Activated CD4-positive, alpha-beta T cell treated with anti-CD3 and anti-CD28 coated beads for 48 hours (primary cell): Measurements from ENCODE around the gene ZNF594.
"Not testable (repeated sequence)": the region's sequence is repeated elsewhere in the genome, so short reads cannot be mapped to it uniquely, and the experiment has no call there.

Experiments
- DNase-seq: peaks from one replicate; pipeline ENCODE4 v3.0.0-alpha.2; 2020

The ZNF594 gene

DNA sequence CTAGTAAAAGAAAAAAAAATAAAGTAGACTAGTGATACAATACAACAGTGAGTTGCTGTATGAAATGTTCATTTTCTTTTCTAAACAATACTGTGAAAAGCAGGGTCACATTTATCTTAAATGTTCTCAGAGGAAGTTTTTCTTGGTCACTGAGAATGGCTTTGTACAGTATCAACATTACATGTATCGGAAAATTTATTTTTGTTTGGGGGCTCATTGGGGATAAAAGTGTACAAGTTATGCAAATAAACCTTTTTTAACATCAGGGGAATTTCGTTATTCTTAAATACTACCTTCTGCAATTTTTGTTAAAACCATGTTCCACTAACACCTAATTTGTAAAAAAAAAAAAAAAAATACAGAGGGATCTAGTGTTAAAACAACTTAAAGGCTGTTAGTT lies 8.7 kb upstream of the ZNF594 start:
- no peak for DNase-seq

DNA sequence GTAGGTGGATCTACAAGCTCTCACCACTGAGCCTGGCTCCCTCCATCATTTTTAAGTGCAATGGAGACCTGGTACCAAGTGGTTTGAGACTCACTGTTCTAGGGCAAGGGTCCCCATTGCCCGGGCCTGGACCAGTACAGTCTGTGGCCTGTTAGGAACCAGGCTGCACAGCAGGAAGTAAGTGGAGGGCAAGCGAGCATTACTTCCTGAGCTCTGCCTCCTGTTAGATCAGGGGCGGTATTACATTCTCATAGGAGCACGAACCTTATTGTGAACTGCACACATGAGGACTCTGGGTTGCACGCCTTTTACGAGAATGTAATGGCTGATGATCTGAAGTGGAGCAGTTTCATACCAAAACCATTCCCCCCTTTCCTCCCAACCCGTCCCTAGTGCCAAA lies 6.8 kb upstream of the ZNF594 start:
- no peak for DNase-seq

DNA sequence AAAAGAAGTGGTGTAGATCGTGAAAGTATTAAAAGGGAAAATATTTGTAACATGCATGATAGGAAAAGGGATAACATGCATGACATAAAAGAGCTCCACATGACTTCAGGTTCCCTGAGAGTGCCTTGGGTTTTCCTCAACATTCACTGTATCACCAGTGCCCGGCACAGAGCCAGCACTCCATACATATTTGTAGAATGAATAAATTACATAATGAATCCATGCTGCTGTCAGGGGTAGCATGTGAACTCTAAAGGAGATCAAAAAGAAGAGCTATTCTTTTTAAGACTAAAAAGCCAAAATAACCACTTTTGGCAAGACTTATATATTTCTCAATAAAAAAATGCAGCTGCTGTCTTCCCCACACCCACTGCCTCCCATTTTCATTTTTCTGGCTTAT lies 2.7 kb upstream of the ZNF594 start:
- no peak for DNase-seq

DNA sequence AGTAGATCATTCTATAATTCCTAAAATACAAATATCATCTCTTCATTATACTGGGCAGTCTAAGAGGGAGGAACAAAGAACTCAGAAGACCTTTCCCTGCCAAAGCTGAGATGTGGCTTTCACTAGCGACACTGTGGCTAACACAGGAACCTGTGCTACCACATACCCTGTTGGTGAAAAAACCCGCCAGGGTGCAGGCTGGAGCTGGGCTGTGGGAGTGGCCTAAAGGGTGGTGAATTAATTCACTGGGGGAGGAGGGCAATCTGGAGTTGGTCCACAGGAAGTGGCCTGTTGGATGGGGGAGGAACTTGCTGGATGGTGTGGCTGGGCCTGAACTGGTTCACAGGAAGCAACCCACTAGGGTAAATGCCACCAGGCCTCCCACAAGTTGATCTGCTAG lies 7.4 kb downstream of the ZNF594 start:
- DNase-seq, result no peak

DNA sequence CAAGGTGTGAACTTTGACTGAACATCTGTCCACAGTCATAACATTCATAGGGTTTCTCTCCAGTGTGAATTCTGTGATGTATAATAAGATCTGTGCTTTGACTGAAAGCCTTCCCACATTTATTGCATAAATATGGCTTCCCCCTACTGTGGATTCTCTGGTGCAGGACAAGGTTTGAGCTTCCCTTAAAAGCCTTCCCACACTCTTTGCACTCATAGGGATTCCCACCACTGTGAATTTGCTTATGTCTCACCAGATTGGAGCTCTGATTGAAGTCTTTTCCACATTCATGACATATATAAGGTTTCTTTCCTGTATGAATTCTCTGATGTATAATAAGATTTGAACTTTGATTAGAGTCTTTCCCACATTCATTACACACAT lies 8.3 kb downstream of the ZNF594 start:
- DNase-seq, result no peak

DNA sequence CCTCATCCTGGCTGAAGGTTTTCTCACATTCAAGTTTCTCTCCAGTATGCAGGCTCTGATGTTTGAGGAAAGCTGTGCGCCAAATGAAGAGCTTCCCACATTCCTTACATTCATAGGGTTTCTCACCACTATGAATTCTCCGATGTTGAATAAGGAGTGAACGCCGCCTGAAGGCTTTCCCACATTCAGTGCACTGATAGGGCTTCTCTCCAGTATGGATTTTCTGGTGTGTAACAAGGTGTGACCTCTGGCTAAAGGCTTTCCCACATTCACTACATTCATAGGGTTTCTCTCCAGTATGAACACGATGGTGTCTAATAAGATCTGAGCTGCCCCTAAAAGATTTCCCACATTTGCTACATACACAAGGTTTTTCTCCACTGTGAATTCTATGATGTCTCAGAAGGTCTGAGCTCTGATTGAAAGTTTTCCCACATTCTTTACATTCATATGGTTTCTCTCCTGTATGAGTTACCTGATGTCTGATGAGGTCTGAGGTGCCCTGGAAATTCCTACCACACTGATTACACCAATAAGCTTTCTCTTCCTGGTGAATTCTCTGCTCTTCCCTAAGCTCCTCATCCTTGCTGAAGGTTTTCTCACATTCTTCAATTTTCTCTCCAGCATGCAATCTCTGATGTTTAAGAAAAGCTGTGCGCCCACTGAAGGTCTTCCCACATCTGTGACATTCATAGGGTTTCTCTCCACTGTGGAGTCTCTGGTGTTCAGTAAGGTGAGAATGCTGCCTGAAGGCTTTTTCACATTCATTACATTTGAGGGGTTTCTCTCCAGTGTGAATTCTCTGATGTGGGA lies 8.9 kb downstream of the ZNF594 start:
- DNase-seq, result no peak

DNA sequence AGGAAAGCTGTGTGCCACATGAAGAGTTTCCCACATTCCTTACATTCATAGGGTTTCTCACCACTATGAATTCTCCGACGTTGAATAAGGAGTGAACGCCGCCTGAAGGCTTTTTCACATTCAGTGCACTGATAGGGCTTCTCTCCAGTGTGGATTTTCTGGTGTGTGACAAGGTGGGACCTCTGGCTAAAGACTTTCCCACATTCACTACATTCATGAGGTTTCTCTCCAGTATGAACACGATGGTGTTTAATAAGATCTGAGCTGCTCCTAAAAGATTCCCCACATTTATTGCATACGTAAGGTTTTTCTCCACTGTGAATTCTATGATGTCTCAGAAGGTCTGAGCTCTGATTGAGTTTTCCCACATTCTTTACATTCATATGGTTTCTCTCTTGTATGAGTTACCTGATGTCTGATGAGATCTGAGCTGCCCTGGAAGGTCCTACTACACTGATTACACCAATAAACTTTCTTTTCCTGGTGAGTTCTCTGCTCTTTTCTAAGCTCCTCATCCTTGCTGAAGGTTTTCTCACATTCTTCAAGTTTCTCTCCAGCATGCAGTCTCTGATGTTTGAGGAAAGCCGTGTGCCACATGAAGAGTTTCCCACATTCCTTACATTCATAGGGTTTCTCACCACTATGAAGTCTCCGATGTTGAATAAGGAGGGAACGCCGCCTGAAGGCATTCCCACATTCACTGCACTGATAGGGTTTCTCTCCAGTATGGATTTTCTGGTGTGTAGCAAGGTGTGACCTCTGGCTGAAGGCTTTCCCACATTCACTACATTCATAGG lies 10.0 kb downstream of the ZNF594 start:
- no peak for DNase-seq

DNA sequence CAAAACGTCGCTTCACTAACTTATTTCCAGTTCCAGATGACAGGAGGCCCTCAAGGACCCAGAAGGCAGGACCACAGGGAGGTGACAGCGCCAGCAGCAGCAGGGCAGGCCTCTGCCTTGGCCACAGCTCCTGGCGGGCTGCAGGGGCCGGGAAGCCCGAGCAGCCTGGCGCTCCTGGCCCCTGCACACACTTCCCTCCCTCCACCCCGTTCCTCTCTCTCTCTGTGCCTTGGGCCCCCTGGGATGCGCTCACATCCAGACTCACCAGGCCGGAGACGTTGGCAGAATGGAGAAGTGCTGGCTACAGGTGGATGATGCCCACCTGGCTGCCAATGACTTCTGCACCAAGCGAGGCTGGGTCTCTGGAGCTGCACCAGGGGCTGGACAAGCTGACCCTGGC lies 12.7 kb downstream of the ZNF594 start:
- no peak for DNase-seq

DNA sequence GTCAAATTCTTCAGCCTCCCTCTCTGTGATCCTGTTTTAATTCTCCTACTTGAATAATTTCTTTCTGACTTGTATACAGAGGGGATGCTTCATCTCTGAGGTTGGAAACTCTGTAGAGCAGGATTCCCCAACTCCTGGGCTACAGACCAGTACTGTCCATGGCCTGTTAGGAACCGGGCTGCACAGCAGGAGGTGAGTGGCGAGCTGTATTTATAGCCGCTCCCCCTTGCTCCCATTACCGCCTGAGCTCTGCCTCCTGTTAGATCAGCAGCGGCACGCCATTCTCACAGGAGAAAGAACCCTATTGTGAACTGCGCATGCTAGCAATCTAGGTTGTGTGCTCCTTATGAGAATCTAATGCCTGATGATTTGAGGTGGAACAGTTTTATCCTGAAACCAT lies 16.6 kb downstream of the ZNF594 start:
- DNase-seq, result not testable (repeated sequence)

DNA sequence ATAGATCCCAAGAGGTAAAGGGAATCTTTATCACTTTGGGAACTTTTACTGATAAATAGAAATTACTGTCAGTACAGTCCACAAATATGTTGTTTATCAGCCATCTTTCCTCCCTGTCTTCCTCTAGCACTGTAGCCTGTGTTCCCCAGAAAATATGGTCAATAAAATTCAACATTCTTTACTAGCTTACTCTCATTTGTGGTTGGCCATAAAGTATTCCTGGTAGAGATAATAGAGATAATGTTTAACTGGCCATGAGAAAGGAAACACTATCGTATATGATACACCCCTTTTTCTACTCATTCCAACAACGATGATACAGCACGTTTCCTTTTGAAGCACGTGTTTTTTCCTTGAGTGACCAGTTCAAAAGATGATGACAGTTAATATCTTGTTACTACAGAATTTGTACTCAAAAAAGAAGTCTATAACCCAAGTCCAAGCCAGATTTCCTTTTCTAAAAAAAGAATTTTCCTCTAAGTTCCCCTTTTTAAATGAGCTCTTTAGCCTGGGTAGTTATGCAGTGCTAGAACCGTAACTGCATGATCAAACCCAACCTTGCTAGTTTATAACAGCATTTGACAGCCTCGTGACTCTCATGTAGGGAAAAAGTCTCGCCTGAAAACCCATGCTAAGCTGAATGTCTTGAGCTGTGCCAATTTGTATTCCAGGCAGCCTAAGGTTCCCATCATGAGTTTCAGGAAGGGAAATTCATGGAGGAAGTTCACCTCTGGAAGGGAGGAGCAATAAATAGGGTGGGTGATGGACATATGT lies 25.7 kb downstream of the ZNF594 start:
- not testable (repeated sequence) for DNase-seq

DNA sequence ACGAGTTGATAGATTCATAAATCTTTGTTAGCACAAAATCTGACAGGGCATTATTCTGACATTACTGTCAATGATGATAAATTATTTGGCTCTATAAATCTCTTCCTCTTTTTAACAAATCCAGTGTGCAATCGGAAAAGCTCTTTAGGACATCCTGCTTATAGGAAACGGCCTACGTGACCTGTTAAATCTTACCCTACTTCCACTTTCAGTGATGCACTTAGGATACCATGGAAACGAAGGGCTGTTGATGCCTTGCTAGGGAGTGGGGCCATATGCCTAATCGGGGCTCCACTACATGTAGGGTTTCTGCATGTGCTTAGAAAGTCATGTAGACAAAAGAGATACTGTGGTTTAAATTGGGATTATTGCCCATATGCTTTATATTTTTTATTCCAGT lies 27.2 kb downstream of the ZNF594 start:
- no peak for DNase-seq

DNA sequence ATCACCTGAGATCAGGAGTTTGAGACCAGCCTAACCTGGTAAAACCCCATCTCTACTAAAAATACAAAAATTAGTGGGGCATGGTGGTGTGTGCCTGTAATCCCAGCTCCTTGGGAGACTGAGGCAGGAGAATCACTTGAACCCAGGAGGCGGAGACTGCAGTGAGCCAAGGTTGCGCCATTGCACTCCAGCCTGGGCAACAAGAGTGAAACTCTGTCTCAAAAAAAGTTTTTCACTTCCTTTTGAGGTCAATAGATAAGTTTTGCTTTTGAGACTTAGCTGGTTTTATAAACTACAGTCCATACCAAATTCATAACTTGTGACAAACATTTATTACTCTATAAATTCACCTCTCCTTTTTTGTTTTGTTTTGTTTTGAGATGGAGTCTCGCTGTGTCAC lies 29.9 kb downstream of the ZNF594 start:
- not testable (repeated sequence) for DNase-seq

DNA sequence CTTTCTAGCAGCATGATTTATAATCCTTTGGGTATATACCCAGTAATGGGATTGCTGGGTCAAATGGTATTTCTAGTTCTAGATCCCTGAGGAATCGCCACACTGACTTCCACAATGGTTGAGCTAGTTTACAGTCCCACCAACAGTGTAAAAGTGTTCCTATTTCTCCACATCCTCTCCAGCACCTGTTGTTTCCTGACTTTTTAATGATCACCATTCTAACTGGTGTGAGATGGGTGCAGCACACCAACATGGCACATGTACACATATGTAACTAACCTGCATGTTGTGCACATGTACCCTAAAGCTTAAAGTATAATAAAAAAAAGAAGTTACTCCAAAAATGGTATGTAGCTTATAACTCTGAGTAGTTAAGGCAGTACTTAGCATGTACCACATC lies 31.0 kb downstream of the ZNF594 start:
- not testable (repeated sequence) for DNase-seq

DNA sequence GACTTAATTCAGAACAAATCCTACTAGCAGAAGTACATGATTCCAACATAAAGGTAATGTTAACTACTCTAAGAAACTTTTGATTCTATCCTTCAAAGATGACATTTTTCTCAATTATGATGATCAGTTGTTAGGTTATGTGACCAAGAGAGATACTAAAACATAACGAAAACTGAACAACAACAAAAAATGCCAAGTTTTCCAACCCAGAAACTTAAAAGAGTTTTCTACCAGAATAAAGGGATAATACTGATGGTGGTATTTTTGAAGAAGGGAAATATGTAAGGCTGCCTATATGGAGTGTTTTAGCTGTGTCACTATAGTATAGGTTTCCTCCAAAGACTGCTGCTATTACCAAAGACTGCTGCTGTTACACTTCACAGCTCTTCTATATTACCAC lies 45.5 kb downstream of the ZNF594 start:
- DNase-seq, result not testable (repeated sequence)

DNA sequence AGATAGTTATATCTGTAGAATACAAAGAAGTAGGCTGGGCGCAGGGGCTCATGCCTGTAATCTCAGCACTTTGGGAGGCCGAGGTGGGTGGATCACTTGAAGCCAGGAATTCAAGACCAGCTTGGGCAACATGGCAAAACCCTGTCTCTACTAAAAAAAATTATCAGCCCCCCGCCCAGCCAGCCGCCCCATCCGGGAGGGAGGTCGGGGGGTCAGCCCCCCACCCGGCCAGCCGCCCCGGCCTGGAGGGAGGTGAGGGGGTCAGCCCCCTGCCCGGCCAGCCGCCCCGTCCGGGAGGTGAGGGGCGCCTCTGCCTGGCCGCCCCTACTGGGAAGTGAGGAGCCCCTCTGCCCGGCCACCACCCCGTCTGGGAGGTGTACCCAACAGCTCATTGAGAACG lies 48.8 kb downstream of the ZNF594 start:
- DNase-seq, result not testable (repeated sequence)

DNA sequence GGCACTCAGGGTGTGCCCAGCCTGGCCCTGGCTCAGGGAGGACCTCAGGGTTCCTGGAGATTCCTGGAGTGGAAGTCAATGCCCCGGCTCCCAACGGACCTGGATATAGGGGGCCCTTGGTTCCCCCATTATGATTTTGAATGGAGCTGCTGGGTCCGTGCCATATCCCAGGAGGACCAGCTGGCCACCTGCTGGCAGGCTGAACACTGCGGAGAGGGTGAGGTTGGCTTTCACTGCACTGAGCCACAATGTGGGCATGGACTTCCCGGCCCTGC lies 52.3 kb downstream of the ZNF594 start:
- no peak for DNase-seq

DNA sequence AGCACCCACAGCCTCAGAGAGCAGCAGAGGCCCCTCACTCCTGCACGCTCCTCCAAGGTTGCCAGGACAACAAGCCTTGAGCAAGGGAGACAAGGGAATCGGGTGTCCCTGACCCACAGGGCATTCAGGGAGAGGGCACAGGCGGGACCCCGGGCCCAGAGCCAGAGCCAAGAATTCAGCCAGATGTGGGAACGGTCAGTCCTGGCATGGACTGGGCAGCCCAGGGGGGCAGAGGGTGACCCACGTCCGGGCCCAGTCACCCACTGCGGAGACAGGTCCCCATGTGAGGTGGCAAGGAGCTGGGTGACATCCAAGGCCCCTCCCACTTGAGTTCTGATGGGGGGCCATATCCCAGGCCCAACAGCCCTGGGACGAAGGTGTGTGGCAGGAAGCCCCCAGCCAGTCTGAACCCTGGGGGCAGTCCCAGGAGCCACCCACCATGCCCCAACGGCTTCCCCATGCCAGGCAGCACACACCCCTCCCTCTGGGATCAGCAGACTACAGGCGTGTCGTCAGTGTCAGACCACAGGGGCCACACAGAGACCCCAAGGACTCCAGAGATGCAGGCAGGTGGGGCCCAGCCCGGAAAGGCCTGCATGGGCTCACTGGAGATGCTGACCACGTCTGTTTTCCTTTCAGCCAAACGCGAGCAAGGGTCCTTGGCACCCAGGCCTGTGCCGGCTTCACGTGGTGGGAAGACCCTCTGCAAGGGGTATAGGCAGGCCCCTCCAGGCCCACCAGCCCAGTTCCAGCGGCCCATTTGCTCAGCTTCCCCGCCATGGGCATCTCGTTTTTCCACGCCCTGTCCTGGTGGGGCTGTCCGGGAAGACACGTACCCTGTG lies 52.8 kb downstream of the ZNF594 start:
- DNase-seq, result no peak

DNA sequence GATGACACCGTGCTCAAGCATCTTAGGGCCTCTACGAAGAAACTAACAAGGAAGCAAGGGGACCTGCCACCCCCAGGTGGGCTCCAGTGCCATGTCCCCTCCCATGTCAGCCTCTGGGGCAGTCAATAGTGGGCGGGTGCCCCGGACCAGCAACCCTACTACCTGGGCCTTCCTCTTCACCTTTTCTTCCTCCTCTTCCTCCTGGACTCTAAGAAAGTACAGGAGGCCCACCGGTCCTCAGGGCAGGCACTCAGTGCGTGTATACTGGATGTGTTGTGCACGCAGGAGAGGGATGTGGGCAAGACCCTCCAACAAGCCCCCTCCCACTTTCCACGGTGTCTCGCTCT lies 53.5 kb downstream of the ZNF594 start:
- DNase-seq, result not testable (repeated sequence)

DNA sequence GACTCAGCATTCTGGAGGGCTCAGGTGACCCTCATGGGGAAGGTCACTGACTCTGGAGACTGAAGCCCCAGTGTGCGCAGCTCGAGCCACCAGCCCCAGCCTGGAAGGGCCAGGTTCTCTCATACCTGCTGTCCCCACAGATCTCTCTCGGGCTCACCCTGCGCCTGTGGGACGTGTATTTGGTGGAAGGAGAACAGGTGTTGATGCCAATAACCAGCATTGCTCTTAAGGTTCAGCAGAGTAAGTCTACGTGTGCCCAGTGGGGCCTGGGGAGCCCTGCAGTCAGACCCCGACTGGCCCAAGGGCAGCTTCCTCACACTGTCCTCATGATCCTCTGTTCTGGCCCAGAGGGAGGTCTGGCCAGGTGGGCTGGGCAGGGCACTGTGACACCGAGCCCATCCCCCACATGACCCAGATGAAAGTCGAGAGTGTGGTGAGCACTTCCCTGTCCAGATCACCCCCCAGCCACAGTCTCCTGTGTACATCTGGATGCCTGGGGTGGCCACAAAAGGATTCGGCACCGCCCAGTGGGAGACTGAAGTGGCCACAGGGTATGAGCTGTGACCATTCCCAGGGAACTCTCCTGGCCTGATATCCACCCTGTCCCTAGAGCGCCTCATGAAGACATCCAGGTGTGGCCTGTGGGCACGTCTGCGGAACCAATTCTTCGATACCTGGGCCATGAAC lies 54.0 kb downstream of the ZNF594 start:
- DNase-seq, result not testable (repeated sequence)

DNA sequence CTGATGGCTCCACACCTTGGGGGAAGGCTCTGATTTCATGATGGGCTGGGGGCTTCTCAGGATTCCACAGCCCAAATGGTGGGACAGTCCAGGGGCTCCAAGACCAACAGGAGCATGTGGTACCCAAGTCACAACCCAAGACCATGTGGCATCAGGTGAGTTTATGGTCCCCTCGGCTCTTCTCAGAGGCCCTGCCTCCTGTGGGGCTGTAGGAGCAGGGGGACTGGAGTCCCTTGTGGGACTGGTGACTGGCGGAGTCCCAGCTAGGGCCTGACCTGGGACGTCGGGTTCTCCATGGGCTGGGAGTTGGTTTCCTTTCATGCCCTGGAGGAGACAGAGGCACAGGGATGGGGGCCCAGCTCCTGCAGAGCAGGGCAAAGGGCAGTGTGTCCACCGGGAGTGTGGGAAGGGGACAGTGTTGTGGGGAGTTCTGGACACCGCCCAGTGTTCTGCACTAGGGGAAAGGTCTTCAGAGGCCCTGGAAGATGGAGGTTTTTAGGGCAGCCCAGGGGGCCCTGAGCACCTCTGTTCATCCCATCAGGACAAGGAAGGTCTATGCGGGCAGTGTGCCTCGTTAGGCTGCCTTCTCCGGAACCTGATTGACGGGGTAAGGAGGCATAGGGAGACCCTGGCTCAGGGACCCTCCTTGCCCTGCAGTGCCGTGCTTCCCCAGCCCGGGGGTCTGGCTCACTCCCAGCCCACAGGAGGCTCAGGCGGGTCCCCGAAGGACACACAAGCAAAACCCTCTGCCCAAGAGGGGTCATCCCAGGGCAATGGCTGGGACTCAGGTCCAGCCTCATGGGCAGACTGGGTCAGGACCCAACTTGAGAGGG lies 54.9 kb downstream of the ZNF594 start:
- not testable (repeated sequence) for DNase-seq
